IMR-90 (cell line): ENCODE results near the gene AKNA.

Experiments
- BHLHE40 ChIP-seq: fragments of 150-350 bp; IDR thresholded peaks from 2 replicates; pipeline ENCODE4 v1.6.1; 2016; ENCODE audit warnings: mild to moderate bottlenecking, low read depth, low read length
- CEBPB ChIP-seq: IDR thresholded peaks from 2 replicates; pipeline ENCODE4 v1.6.1; 2012; ENCODE audit warnings: low read depth, low read length, improper control_type of control experiment
- FOS ChIP-seq: fragments of 150-350 bp; IDR thresholded peaks from 2 replicates; pipeline ENCODE4 v1.6.1; 2016; ENCODE audit warnings: low read depth, low read length
- MAFK ChIP-seq: IDR thresholded peaks from 2 replicates; pipeline ENCODE4 v1.6.1; 2012; ENCODE audit warnings: low read depth, low read length, improper control_type of control experiment
- MAZ ChIP-seq: IDR thresholded peaks from 2 replicates; pipeline ENCODE4 v1.6.1; 2012; ENCODE audit warnings: low read depth, mild to moderate bottlenecking, low read length, improper control_type of control experiment, moderate library complexity, borderline replicate concordance
- MXI1 ChIP-seq: IDR thresholded peaks from 2 replicates; pipeline ENCODE4 v1.6.1; 2012; ENCODE audit warnings: low read depth, mild to moderate bottlenecking, low read length, moderate library complexity, borderline replicate concordance
- POLR2A ChIP-seq: IDR thresholded peaks from 2 replicates; pipeline ENCODE4 v1.6.1; 2012; ENCODE audit warnings: mild to moderate bottlenecking, low read depth, low read length
- RAD21 ChIP-seq: IDR thresholded peaks from 2 replicates; pipeline ENCODE4 v1.6.1; 2012; ENCODE audit warnings: low read length, improper control_type of control experiment
- RCOR1 ChIP-seq: IDR thresholded peaks from 2 replicates; pipeline ENCODE4 v1.6.1; 2012; ENCODE audit warnings: mild to moderate bottlenecking, low read length, improper control_type of control experiment; ENCODE audit not compliant: insufficient replicate concordance
- TF ChIP-seq, protein P1 (sequence below): conservative IDR thresholded peaks from 2 replicates; pipeline ENCODE4 v1.5.1; 2012; ENCODE audit warnings: mild to moderate bottlenecking, low read depth, low read length, improper control_type of control experiment
- TF ChIP-seq, protein P2 (sequence below): fragments of 150-350 bp; IDR thresholded peaks from 2 replicates; pipeline ENCODE4 v1.6.1; 2017; ENCODE audit warnings: mild to moderate bottlenecking, antibody characterized with exemption, low read length, low read depth

DNA sequence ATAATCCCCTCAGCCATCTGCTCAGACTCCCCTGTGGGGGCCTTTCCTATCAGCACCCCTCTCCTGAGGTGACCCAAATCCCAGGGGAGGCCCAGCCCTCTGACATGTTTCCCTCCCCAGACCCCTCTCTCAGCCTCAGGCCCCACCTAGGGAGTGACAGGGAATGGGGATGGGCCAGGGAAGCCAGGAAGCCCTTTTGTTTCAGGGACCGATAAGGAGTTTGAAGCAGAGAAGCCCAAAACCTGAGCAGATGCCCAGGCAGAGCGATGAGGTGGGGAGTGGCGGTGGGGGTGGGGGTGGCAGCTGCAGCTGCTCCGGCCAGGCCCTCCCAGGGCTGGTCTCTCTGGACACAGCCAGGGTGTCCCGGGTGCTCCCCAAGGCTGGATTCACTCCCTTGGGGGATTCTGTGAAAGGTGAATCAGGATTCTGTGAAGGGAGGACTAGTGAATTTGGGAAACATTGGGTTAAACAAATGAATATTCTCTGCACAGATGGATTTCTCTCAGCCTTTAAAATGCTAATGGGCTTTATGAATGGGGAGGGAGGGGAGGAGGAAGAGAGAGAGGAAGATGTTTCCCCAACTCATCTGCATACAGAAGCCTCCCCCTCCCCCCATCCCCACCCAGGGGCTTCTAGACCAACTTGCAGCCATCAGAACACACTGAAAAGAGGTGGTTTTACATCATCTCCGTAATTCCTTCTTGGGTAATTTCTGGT is 17.4 kb downstream of the AKNA start:
- no peak for TF ChIP-seq POLR2A
- no peak for TF ChIP-seq BHLHE40
- TF ChIP-seq, protein P1, sequence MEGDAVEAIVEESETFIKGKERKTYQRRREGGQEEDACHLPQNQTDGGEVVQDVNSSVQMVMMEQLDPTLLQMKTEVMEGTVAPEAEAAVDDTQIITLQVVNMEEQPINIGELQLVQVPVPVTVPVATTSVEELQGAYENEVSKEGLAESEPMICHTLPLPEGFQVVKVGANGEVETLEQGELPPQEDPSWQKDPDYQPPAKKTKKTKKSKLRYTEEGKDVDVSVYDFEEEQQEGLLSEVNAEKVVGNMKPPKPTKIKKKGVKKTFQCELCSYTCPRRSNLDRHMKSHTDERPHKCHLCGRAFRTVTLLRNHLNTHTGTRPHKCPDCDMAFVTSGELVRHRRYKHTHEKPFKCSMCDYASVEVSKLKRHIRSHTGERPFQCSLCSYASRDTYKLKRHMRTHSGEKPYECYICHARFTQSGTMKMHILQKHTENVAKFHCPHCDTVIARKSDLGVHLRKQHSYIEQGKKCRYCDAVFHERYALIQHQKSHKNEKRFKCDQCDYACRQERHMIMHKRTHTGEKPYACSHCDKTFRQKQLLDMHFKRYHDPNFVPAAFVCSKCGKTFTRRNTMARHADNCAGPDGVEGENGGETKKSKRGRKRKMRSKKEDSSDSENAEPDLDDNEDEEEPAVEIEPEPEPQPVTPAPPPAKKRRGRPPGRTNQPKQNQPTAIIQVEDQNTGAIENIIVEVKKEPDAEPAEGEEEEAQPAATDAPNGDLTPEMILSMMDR = no peak
- no peak for TF ChIP-seq RCOR1
- no peak for TF ChIP-seq FOS
- TF ChIP-seq, protein P2, sequence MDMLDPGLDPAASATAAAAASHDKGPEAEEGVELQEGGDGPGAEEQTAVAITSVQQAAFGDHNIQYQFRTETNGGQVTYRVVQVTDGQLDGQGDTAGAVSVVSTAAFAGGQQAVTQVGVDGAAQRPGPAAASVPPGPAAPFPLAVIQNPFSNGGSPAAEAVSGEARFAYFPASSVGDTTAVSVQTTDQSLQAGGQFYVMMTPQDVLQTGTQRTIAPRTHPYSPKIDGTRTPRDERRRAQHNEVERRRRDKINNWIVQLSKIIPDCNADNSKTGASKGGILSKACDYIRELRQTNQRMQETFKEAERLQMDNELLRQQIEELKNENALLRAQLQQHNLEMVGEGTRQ = no peak
- no peak for TF ChIP-seq MXI1
- no peak for TF ChIP-seq MAZ
- TF ChIP-seq MAFK = no peak
- TF ChIP-seq RAD21 = no peak
- TF ChIP-seq CEBPB = no peak
